K562 (cell line): ENCODE measurements around the gene RPS17. TPM values are rescaled to one million over a fixed set of nuclear protein-coding genes. Genes with fewer than 3 reads are reported as not detected.

Source experiments
- BRD9 ChIP-seq: fragments of 450-650 bp; IDR thresholded peaks from 2 replicates; pipeline ENCODE4 v1.6.1; 2018; ENCODE audit warnings: low read depth; ENCODE audit not compliant: partially characterized antibody
- C11orf30 ChIP-seq: fragments of 450-650 bp; IDR thresholded peaks from 2 replicates; pipeline ENCODE4 v1.6.1; 2016; ENCODE audit warnings: low read depth, mild to moderate bottlenecking
- CSDE1 ChIP-seq, 2 experiments: fragments of 450-650 bp; IDR thresholded peaks; 2 replicates each; pipeline ENCODE4 v1.6.1; 2016; ENCODE audit warnings: mild to moderate bottlenecking in 1 of 2
- HEY1 ChIP-seq: fragments of 250-450 bp; sonication (Bioruptor Pico); IDR thresholded peaks from 2 replicates; pipeline ENCODE4 v1.5.0; 2020; ENCODE audit warnings: mild to moderate bottlenecking, moderate library complexity, borderline replicate concordance
- PHF21A ChIP-seq: fragments of 450-650 bp; IDR thresholded peaks from 2 replicates; pipeline ENCODE4 v1.6.1; 2017; ENCODE audit warnings: low read depth, borderline replicate concordance
- SIX5 ChIP-seq, 2 experiments: IDR thresholded peaks; 2 replicates each; pipeline ENCODE4 v1.6.1; 2011; ENCODE audit warnings: low read length in 2 of 2, borderline replicate concordance in 1 of 2, low read depth in 1 of 2, mild to moderate bottlenecking in 1 of 2, moderate library complexity in 1 of 2; ENCODE audit not compliant: insufficient read depth in 1 of 2
- SRSF1 ChIP-seq: fragments of 200-400 bp; formaldehyde crosslinking; IDR thresholded peaks from 2 replicates; pipeline ENCODE4 v1.6.1; 2017; ENCODE audit warnings: mild to moderate bottlenecking, low read depth, low read length, moderate library complexity
- STAT5A ChIP-seq: IDR thresholded peaks from 2 replicates; pipeline ENCODE4 v1.6.1; 2012; ENCODE audit warnings: low read length, inconsistent platforms, borderline replicate concordance
- TEAD4 ChIP-seq, 2 experiments: sonication (generic) in 1 of 2; formaldehyde crosslinking in 1 of 2; IDR thresholded peaks; 2 replicates each; pipeline versions ENCODE4 v1.6.1 to v1.8.0; 2012 to 2022; ENCODE audit warnings: borderline replicate concordance in 1 of 2, inconsistent platforms in 1 of 2, low read length in 1 of 2, mild to moderate bottlenecking in 1 of 2, missing genetic modification reagents in 1 of 2
- ZNF766 ChIP-seq: fragments of 200-800 bp; sonication (Bioruptor generic); conservative IDR thresholded peaks from 2 replicates; pipeline ENCODE4 v1.6.1; 2016; ENCODE audit warnings: missing genetic modification characterization, missing compliant biosample characterization
- polyA plus RNA-seq, 8 experiments: library from polyadenylated mRNA; depleted of rRNA in 4 of 8; stranded (reverse) in 5 of 8; unstranded in 3 of 8; fragments of >200 nt; fragmentation: Nextera tagmentation in 2 of 8; fragmentation: Illumina TruSeq in 1 of 8; extraction: Ambion mirVana in 2 of 8; extraction: Trizol in 1 of 8; gene quantifications; 2 replicates each; pipeline versions ENCODE4 v1.2.1 to v1.2.3, GENCODE V29; 2011 to 2014; ENCODE audit warnings: inconsistent platforms in 1 of 8, missing spikeins in 1 of 8
- total RNA-seq, 7 experiments: library from RNA; depleted of rRNA in 6 of 7; stranded (reverse); fragments of >200 nt in 6 of 7; fragmentation: Illumina TruSeq in 2 of 7; extraction: Trizol in 2 of 7; gene quantifications; 2 replicates each; pipeline versions ENCODE4 v1.2.1 to v1.2.3, GENCODE V29; 2011 to 2021; ENCODE audit warnings: low replicate concordance in 1 of 7
- TF ChIP-seq, protein P1 (sequence below): sonication (generic); formaldehyde crosslinking; IDR thresholded peaks from 2 replicates; pipeline ENCODE4 v1.8.0; 2022; ENCODE audit warnings: mild to moderate bottlenecking, missing genetic modification reagents
- TF ChIP-seq, protein P2 (sequence below), 2 experiments: fragments of 200-800 bp in 1 of 2; sonication (Bioruptor generic) in 1 of 2; sonication (generic) in 1 of 2; formaldehyde crosslinking in 1 of 2; IDR thresholded peaks in 1 of 2; conservative IDR thresholded peaks in 1 of 2; 2 replicates each; pipeline versions ENCODE4 v1.5.0 to v1.6.1; 2016 to 2020; ENCODE audit warnings: missing compliant biosample characterization in 1 of 2, missing genetic modification characterization in 1 of 2, missing genetic modification reagents in 1 of 2
- TF ChIP-seq, protein P3 (sequence below): fragments of 450-650 bp; IDR thresholded peaks from 2 replicates; pipeline ENCODE4 v1.7.0; 2016; ENCODE audit warnings: borderline replicate concordance
- TF ChIP-seq, protein P4 (sequence below): IDR thresholded peaks from 3 replicates; pipeline ENCODE4 v1.6.1; 2011; ENCODE audit warnings: borderline replicate concordance, mild to moderate bottlenecking; ENCODE audit not compliant: insufficient read length, insufficient read depth
- TF ChIP-seq, protein P5 (sequence below): fragments of 450-650 bp; IDR thresholded peaks from 2 replicates; pipeline ENCODE4 v1.6.1; 2016; ENCODE audit warnings: mild to moderate bottlenecking

The RPS17 gene
- total and polyA plus RNA-seq, 9 of the 15 experiments (the other 6 are each of a cell fraction or from before 2014, with no cell fraction given): 1,988 to 6,515 (median 5,229) TPM

DNA sequence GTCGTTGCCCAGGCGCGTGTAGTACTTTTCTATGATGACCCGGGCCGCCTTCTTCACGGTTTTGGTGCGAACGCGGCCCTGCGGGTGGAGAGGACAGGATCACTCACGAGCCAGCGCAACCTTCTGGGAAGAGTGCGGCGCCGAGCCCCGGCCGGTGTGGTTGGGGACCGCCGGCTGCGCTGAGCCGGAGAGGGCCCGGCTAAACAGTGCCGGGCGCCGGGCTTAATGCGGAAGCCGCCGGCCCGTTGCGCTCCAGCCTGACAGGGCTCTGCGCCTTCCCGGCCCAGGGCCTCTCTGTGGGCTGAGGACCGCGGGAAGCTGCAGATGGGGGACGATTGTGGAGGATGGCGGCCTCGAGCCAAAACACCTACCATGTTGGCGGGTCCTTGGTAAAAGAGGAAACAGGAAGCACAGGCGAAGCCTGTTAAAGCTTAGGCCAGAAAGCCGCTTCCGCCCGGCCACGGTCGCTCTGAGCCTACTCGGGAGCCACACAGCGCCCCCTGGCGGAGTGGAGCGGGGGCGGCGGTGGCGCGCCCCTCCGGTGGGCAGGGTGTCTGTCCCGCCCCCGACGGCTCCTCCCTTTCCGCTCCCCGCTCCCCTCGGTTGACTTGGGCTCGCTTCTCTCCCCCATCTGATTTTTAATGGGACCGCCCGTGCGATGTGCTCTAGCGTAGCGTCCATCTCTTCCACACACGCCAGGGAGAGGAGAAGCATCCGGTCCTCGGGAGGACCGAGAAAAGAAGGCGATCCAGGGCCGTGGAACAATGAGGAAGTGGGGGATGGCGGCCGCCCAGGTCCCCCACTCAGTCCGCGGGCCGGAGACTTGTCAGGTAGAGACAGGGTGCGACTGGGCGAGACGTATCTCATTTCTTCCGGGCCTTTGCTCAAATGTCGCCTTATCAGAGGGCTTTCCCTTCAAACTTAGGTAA lies at the start of gene RPS17 (continued):
- peak; percentile 34 to 45; a peak in 2 of 4 replicates for TF ChIP-seq SIX5 (IDR thresholded peaks at IDR 0.05; ENCODE audit: borderline replicate concordance in 1 of 2, insufficient read depth in 1 of 2, low read depth in 1 of 2, low read length in 2 of 2)
- TF ChIP-seq, protein P1, sequence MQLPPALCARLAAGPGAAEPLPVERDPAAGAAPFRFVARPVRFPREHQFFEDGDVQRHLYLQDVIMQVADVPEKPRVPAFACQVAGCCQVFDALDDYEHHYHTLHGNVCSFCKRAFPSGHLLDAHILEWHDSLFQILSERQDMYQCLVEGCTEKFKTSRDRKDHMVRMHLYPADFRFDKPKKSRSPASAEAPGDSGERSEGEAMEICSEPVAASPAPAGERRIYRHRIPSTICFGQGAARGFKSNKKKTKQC: no peak
- TF ChIP-seq BRD9: peak; percentile 96
- TF ChIP-seq, protein P2, sequence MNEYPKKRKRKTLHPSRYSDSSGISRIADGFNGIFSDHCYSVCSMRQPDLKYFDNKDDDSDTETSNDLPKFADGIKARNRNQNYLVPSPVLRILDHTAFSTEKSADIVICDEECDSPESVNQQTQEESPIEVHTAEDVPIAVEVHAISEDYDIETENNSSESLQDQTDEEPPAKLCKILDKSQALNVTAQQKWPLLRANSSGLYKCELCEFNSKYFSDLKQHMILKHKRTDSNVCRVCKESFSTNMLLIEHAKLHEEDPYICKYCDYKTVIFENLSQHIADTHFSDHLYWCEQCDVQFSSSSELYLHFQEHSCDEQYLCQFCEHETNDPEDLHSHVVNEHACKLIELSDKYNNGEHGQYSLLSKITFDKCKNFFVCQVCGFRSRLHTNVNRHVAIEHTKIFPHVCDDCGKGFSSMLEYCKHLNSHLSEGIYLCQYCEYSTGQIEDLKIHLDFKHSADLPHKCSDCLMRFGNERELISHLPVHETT (CRISPR knock-in tag; conservative IDR thresholded peaks at IDR 0.05 in 1 of 2, IDR thresholded peaks at IDR 0.05 in 1 of 2): peak in 1 of 2 experiments; percentile 90; a peak in 2 of 4 replicates
- peak; percentile 43; the same call in 1 of the 2 replicates for TF ChIP-seq STAT5A
- no peak for TF ChIP-seq ZNF766 (CRISPR knock-in tag)
- TF ChIP-seq PHF21A: 0 out of 2 replicates have a peak, but pooled peaks have one; percentile 16
- TF ChIP-seq, protein P3, sequence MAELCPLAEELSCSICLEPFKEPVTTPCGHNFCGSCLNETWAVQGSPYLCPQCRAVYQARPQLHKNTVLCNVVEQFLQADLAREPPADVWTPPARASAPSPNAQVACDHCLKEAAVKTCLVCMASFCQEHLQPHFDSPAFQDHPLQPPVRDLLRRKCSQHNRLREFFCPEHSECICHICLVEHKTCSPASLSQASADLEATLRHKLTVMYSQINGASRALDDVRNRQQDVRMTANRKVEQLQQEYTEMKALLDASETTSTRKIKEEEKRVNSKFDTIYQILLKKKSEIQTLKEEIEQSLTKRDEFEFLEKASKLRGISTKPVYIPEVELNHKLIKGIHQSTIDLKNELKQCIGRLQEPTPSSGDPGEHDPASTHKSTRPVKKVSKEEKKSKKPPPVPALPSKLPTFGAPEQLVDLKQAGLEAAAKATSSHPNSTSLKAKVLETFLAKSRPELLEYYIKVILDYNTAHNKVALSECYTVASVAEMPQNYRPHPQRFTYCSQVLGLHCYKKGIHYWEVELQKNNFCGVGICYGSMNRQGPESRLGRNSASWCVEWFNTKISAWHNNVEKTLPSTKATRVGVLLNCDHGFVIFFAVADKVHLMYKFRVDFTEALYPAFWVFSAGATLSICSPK: no peak
- TF ChIP-seq C11orf30: peak; percentile 72
- TF ChIP-seq, protein P4, sequence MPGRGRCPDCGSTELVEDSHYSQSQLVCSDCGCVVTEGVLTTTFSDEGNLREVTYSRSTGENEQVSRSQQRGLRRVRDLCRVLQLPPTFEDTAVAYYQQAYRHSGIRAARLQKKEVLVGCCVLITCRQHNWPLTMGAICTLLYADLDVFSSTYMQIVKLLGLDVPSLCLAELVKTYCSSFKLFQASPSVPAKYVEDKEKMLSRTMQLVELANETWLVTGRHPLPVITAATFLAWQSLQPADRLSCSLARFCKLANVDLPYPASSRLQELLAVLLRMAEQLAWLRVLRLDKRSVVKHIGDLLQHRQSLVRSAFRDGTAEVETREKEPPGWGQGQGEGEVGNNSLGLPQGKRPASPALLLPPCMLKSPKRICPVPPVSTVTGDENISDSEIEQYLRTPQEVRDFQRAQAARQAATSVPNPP: no peak
- TF ChIP-seq CSDE1 (IDR thresholded peaks at IDR 0.05): no peak
- TF ChIP-seq SRSF1: peak; percentile 86; the same call in 1 of the 2 replicates
- 0 out of 2 replicates have a peak, but pooled peaks have one; percentile 52 for TF ChIP-seq HEY1 (CRISPR knock-in tag)
- TF ChIP-seq, protein P5, sequence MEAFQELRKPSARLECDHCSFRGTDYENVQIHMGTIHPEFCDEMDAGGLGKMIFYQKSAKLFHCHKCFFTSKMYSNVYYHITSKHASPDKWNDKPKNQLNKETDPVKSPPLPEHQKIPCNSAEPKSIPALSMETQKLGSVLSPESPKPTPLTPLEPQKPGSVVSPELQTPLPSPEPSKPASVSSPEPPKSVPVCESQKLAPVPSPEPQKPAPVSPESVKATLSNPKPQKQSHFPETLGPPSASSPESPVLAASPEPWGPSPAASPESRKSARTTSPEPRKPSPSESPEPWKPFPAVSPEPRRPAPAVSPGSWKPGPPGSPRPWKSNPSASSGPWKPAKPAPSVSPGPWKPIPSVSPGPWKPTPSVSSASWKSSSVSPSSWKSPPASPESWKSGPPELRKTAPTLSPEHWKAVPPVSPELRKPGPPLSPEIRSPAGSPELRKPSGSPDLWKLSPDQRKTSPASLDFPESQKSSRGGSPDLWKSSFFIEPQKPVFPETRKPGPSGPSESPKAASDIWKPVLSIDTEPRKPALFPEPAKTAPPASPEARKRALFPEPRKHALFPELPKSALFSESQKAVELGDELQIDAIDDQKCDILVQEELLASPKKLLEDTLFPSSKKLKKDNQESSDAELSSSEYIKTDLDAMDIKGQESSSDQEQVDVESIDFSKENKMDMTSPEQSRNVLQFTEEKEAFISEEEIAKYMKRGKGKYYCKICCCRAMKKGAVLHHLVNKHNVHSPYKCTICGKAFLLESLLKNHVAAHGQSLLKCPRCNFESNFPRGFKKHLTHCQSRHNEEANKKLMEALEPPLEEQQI: peak; percentile 69
- no peak for TF ChIP-seq TEAD4 (IDR thresholded peaks at IDR 0.05; ENCODE audit: low read length)
- TF ChIP-seq TEAD4 (CRISPR knock-in tag; IDR thresholded peaks at IDR 0.05; ENCODE audit: borderline replicate concordance): no peak
